Smooth muscle cell (in vitro differentiated cells): ENCODE measurements around the gene SLITRK4. TPM values are rescaled to one million over a fixed set of nuclear protein-coding genes. Genes with fewer than 3 reads are reported as not detected.

ENCODE experiments used
- DNase-seq: peaks from one replicate; lab custom pipeline; 2025; ENCODE audit not compliant: unreplicated experiment; lab: John Stamatoyannopoulos, UW
- H2AFZ ChIP-seq: fragments of 200-600 bp; sonication (generic); 2 replicates; pipeline ENCODE4 v1.6.0; 2016; ENCODE audit warnings: antibody characterized with exemption, low read depth, mild to moderate bottlenecking
- H3F3A ChIP-seq: fragments of 200-600 bp; sonication (generic); 2 replicates; pipeline ENCODE4 v1.6.0; 2017; ENCODE audit warnings: antibody characterized with exemption, low read depth
- H3K27ac ChIP-seq: fragments of 200-600 bp; sonication (generic); 2 replicates; pipeline ENCODE4 v1.5.1; 2016; ENCODE audit warnings: low read depth, mild to moderate bottlenecking
- H3K27me3 ChIP-seq: fragments of 200-600 bp; sonication (generic); 2 replicates; pipeline ENCODE4 v1.6.1; 2016; ENCODE audit warnings: low read depth, mild to moderate bottlenecking
- H3K36me3 ChIP-seq: fragments of 200-600 bp; sonication (generic); 2 replicates; pipeline ENCODE4 v1.5.1; 2016; ENCODE audit warnings: low read depth
- H3K4me1 ChIP-seq: fragments of 200-600 bp; sonication (generic); 2 replicates; pipeline ENCODE4 v1.5.1; 2016; ENCODE audit warnings: low read depth
- H3K4me2 ChIP-seq: fragments of 200-600 bp; sonication (generic); 2 replicates; pipeline ENCODE4 v1.6.0; 2016; ENCODE audit warnings: mild to moderate bottlenecking
- H3K4me3 ChIP-seq: fragments of 200-600 bp; sonication (generic); 2 replicates; pipeline ENCODE4 v1.5.1; 2016; ENCODE audit warnings: mild to moderate bottlenecking
- H3K79me2 ChIP-seq: fragments of 200-600 bp; sonication (generic); 2 replicates; pipeline ENCODE4 v1.6.0; 2016; ENCODE audit warnings: low read depth, mild to moderate bottlenecking
- H3K9ac ChIP-seq: fragments of 200-600 bp; sonication (generic); 2 replicates; pipeline ENCODE4 v1.6.0; 2016; ENCODE audit warnings: low read depth
- H3K9me3 ChIP-seq: fragments of 200-600 bp; sonication (generic); replicated peaks from 2 replicates; pipeline ENCODE4 v1.5.1; 2016; ENCODE audit warnings: low read depth
- H4K20me1 ChIP-seq: fragments of 200-600 bp; sonication (generic); 2 replicates; pipeline ENCODE4 v1.6.0; 2016; ENCODE audit warnings: low read depth
- WGBS: methylation state at CpG from one replicate; pipeline ENCODE4 v1.1.7; 2016; ENCODE audit warnings: low lambda C conversion rate; 5-methylcytosine and 5-hydroxymethylcytosine counted together
- polyA plus RNA-seq: library from polyadenylated mRNA; unstranded; fragments of >200 nt; fragmentation: Nextera tagmentation; extraction: Ambion mirVana; gene quantifications from 2 replicates; pipeline ENCODE4 v1.2.1, GENCODE V29; 2016
- total RNA-seq: library from RNA; depleted of rRNA; stranded (reverse); fragments of >200 nt; gene quantifications from 2 replicates; pipeline ENCODE4 v1.2.3, GENCODE V29; 2014
- TF ChIP-seq, protein P1 (sequence below): fragments of 200-600 bp; sonication (generic); IDR thresholded peaks from 2 replicates; pipeline ENCODE4 v1.5.1; 2017; ENCODE audit warnings: borderline replicate concordance, mild to moderate bottlenecking, antibody characterized with exemption; ENCODE audit not compliant: insufficient read depth, poor library complexity, severe bottlenecking

SLITRK4 gene
- total and polyA plus RNA-seq, 2 experiments from 2014 or later = 16.0 to 25.1 TPM

DNA sequence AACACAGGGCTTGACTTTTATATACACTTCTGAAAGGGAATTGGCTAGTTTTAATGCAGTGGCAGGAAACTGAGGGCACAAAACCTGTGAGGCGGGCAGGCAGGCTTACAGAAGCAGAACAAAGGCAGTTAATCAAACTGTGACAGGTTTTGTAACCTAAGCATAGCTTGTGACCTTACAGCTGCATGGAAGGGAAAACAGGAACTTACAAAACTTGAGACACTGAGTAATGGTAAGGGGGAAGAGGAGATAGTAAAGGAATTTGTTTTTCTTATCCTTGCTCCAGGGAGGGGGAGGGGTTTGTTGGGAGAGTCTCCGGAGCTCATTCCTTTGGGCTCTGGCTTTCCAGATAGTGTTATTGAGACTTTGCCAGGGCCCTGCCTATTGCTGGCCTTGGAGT lies 55.6 kb downstream of the SLITRK4 start:
- no peaks in the 10 kb centered on the region for H3K79me2 ChIP-seq
- H3K36me3 ChIP-seq = no peaks in the 10 kb centered on the region
- no peaks in the 10 kb centered on the region for H3K27me3 ChIP-seq
- H3F3A ChIP-seq = no peaks in the 10 kb centered on the region
- H3K4me2 ChIP-seq = no peak overlapping the region
- no peak overlapping the region for H3K4me3 ChIP-seq
- TF ChIP-seq, protein P1, sequence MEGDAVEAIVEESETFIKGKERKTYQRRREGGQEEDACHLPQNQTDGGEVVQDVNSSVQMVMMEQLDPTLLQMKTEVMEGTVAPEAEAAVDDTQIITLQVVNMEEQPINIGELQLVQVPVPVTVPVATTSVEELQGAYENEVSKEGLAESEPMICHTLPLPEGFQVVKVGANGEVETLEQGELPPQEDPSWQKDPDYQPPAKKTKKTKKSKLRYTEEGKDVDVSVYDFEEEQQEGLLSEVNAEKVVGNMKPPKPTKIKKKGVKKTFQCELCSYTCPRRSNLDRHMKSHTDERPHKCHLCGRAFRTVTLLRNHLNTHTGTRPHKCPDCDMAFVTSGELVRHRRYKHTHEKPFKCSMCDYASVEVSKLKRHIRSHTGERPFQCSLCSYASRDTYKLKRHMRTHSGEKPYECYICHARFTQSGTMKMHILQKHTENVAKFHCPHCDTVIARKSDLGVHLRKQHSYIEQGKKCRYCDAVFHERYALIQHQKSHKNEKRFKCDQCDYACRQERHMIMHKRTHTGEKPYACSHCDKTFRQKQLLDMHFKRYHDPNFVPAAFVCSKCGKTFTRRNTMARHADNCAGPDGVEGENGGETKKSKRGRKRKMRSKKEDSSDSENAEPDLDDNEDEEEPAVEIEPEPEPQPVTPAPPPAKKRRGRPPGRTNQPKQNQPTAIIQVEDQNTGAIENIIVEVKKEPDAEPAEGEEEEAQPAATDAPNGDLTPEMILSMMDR = no peak
- H4K20me1 ChIP-seq = no peaks in the 10 kb centered on the region
- no peak overlapping the region for H2AFZ ChIP-seq
- H3K27ac ChIP-seq = no peak overlapping the region
- no peaks in the 10 kb centered on the region for H3K9me3 ChIP-seq
- no peak overlapping the region for H3K9ac ChIP-seq
- no peak for DNase-seq
- 42% methylated on average over 2 of the region's 2 CpGs for WGBS
- no peaks in the 10 kb centered on the region for H3K4me1 ChIP-seq

Other genes with a start within 250 kb of the SLITRK4 start
- gene SPANXN3, start 118.6 kb downstream of the SLITRK4 start, total RNA-seq = not detected in 2 replicates
- not detected in 2 replicates for gene SPANXN3, start 118.6 kb downstream of the SLITRK4 start, polyA plus RNA-seq
- gene SPANXN2, start 84.7 kb upstream of the SLITRK4 start, total RNA-seq = not detected in 2 replicates
- not detected in 2 replicates for gene SPANXN2, start 84.7 kb upstream of the SLITRK4 start, polyA plus RNA-seq
- gene UBE2NL, start 248.0 kb upstream of the SLITRK4 start, total RNA-seq = 1.5 TPM in 1 of 2 replicates, not detected in the other
- not detected in 2 replicates for gene UBE2NL, start 248.0 kb upstream of the SLITRK4 start, polyA plus RNA-seq